Measurements from ENCODE around the gene ABTB1.

DNA sequence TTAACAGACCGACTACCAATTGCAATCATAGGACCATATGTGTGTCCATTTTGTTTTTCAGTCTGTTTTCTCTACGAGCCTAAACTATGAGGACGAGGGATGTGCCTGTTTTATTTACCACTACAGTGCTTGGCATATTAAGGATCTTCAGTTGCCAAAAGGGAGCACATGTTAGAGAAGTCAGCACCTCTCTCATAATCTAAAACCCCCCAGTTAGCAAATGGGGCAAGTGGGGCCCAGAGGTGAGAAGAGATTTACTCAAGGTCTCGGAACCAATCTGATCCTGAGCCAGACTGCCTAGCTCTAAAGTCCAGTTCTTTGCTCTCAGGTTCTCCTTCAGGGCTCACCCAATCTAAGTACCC lies 44.3 kb upstream of the ABTB1 start:
- TF ChIP-seq, protein P1, sequence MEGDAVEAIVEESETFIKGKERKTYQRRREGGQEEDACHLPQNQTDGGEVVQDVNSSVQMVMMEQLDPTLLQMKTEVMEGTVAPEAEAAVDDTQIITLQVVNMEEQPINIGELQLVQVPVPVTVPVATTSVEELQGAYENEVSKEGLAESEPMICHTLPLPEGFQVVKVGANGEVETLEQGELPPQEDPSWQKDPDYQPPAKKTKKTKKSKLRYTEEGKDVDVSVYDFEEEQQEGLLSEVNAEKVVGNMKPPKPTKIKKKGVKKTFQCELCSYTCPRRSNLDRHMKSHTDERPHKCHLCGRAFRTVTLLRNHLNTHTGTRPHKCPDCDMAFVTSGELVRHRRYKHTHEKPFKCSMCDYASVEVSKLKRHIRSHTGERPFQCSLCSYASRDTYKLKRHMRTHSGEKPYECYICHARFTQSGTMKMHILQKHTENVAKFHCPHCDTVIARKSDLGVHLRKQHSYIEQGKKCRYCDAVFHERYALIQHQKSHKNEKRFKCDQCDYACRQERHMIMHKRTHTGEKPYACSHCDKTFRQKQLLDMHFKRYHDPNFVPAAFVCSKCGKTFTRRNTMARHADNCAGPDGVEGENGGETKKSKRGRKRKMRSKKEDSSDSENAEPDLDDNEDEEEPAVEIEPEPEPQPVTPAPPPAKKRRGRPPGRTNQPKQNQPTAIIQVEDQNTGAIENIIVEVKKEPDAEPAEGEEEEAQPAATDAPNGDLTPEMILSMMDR (conservative IDR thresholded peaks at IDR 0.05; ENCODE audit: low read depth, low read length), result no peak
- no peak for TF ChIP-seq EZH2phosphoT487 (IDR thresholded peaks at IDR 0.05; ENCODE audit: borderline replicate concordance, low read length)
- no peak for TF ChIP-seq EZH2 (IDR thresholded peaks at IDR 0.05; ENCODE audit: low read length, unreplicated experiment)
